ENCODE results near the gene C19orf67. TPM values are rescaled to one million over a fixed set of nuclear protein-coding genes. Genes with fewer than 3 reads are reported as not detected.

C19orf67 gene
- total RNA-seq, 1 experiment from 2014 or later, result 0.39 TPM

DNA sequence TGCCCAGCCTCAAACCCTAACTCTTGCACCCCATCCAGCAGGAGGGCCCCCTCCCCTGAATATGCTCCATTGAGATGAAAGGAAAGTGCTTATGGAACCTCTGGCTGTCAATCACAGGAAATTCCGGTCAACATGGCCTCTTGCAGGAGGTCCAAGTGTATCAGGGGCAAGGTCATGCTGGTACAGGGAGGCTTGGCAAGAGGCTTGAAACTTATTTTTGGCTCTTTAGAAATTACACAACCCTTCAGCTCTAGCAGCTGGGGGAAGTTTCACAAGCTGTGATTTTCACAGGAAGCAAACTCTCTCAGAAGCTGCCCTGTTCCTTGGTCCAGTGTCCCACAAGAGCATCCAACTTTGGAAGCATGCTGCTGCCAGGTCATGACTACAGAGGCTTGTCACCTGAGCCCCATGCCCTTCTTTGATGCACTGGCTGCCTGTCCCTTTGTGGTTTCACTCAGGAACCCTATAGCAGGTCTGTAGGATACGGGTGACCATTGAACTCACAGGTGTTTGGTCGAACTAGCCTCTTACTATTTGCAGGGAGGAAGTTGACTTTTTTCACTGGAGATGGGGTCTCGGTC, 42.4 kb upstream of the C19orf67 start:
- no peak overlapping the region for H2AK5ac ChIP-seq (ENCODE audit: insufficient read length, low read length)
- no peak overlapping the region for H3K27ac ChIP-seq (ENCODE audit: insufficient read length, low read depth, low read length)
- no peak overlapping the region for H3K23ac ChIP-seq (ENCODE audit: insufficient read length, low read depth, low read length)
- H2BK12ac ChIP-seq (ENCODE audit: insufficient read length, low read depth, low read length), result no peak overlapping the region
- no CpG with 5 or more reads among the region's 4 CpGs for WGBS (ENCODE audit: extremely low coverage, insufficient read length, low lambda C conversion rate)
- no peaks in the 10 kb centered on the region for H3K27me3 Mint-ChIP-seq (ENCODE audit: low read depth)
- no peak overlapping the region for H3K4ac ChIP-seq (ENCODE audit: low read depth, low read length)
- no peak overlapping the region for H2BK120ac ChIP-seq (ENCODE audit: low read depth, low read length, poor library complexity, severe bottlenecking)
- no peaks in the 10 kb centered on the region for H3K9me3 Mint-ChIP-seq
- no peak overlapping the region for H3T11ph ChIP-seq (ENCODE audit: low read length)
- no peaks in the 10 kb centered on the region for H3K4me1 ChIP-seq (ENCODE audit: insufficient read depth, low read length)
- TF ChIP-seq, protein P1, sequence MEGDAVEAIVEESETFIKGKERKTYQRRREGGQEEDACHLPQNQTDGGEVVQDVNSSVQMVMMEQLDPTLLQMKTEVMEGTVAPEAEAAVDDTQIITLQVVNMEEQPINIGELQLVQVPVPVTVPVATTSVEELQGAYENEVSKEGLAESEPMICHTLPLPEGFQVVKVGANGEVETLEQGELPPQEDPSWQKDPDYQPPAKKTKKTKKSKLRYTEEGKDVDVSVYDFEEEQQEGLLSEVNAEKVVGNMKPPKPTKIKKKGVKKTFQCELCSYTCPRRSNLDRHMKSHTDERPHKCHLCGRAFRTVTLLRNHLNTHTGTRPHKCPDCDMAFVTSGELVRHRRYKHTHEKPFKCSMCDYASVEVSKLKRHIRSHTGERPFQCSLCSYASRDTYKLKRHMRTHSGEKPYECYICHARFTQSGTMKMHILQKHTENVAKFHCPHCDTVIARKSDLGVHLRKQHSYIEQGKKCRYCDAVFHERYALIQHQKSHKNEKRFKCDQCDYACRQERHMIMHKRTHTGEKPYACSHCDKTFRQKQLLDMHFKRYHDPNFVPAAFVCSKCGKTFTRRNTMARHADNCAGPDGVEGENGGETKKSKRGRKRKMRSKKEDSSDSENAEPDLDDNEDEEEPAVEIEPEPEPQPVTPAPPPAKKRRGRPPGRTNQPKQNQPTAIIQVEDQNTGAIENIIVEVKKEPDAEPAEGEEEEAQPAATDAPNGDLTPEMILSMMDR (conservative IDR thresholded peaks at IDR 0.05), result no peak
- H3K14ac ChIP-seq (ENCODE audit: insufficient read depth, low read length), result no peak overlapping the region
- H3K4me2 ChIP-seq (ENCODE audit: insufficient read depth, insufficient read length, low read length), result no peak overlapping the region
- no peaks in the 10 kb centered on the region for H3K4me1 Mint-ChIP-seq
- H3K79me1 ChIP-seq (ENCODE audit: insufficient read depth, low read depth, low read length, poor library complexity, severe bottlenecking), result no peaks in the 10 kb centered on the region
- H4K91ac ChIP-seq (ENCODE audit: insufficient read length, low read depth, low read length), result no peak overlapping the region
- no peak overlapping the region for H2AFZ ChIP-seq (ENCODE audit: low read length)
- H4K5ac ChIP-seq (ENCODE audit: insufficient read length, low read depth, low read length), result no peak overlapping the region
- no peak overlapping the region for H2BK5ac ChIP-seq (ENCODE audit: insufficient read length, low read length)
- H3K23me2 ChIP-seq (ENCODE audit: insufficient read length, low read depth, low read length, poor library complexity, severe bottlenecking), result no peaks in the 10 kb centered on the region
- no peaks in the 10 kb centered on the region for H4K20me1 ChIP-seq (ENCODE audit: control insufficient read depth, insufficient read depth, insufficient read length)
- DNase-seq, result no peak
- no peak overlapping the region for H3K18ac ChIP-seq (ENCODE audit: insufficient read length, low read depth, low read length)
- no peaks in the 10 kb centered on the region; the same call in 1 of the 2 replicates for H3K79me2 ChIP-seq (ENCODE audit: insufficient read depth, low read length)
- H3K9me3 ChIP-seq (ENCODE audit: control insufficient read depth, low read depth, low read length), result no peaks in the 10 kb centered on the region
- H2BK15ac ChIP-seq (ENCODE audit: low read depth, low read length), result no peak overlapping the region
- H3K56ac ChIP-seq (ENCODE audit: insufficient read length, low read depth, low read length), result no peak overlapping the region
- H3K36me3 Mint-ChIP-seq (ENCODE audit: insufficient read depth in 1 of 3, low read depth in 3 of 3), result peaks cover 30 to 54% (median 52%) of the 10 kb centered on the region in 3 experiments; a peak in 6 of 7 replicates
- no peaks in the 10 kb centered on the region for H3K27me3 ChIP-seq (ENCODE audit: insufficient read depth, low read length)
- no peak overlapping the region for H2BK20ac ChIP-seq (ENCODE audit: low read depth, low read length, poor library complexity, severe bottlenecking)
- no peak overlapping the region for H3K4me3 Mint-ChIP-seq
- no peak overlapping the region for H3K27ac Mint-ChIP-seq
- no peak overlapping the region for H3K9ac ChIP-seq (ENCODE audit: extremely low read depth, insufficient read length, low read length)
- no peak overlapping the region for H4K8ac ChIP-seq (replicated peaks; ENCODE audit: insufficient read length, low read depth, low read length)

All from H9 (cell line).